ENCODE data around the gene NR2F1-AS1. TPM values are rescaled to one million over a fixed set of nuclear protein-coding genes. Genes with fewer than 3 reads are reported as not detected.

NR2F1-AS1 gene
- total RNA-seq, 1 donor: not detected

- no peaks in the 10 kb centered on the region for H3K9me3 ChIP-seq (ENCODE audit: low read depth, low read length)
- H3K27me3 ChIP-seq (ENCODE audit: insufficient read depth, low read length): peaks cover 82% of the 10 kb centered on the region
- no peak overlapping the region for H3K4me3 ChIP-seq (ENCODE audit: low read length)
- H3K4me1 ChIP-seq (ENCODE audit: insufficient read depth, low read length): peaks cover 20% of the 10 kb centered on the region
Measured at GRCh38 chr5:93587597-93588351, 6.8 kb upstream of the NR2F1-AS1 start.

- Histone ChIP-seq H3K4me3 (ENCODE audit: low read length) (no peak overlapping the region), H3K27me3 (ENCODE audit: insufficient read depth, low read length) (peaks cover 83% of the 10 kb centered on the region), H3K4me1 (ENCODE audit: insufficient read depth, low read length) (peaks cover 23% of the 10 kb centered on the region), H3K9me3 (ENCODE audit: low read depth, low read length) (no peaks in the 10 kb centered on the region)
Measured at GRCh38 chr5:93586736-93587596, 5.9 kb upstream of the NR2F1-AS1 start.

GRCh38 chr5:93585767-93586385, 4.9 kb upstream of the NR2F1-AS1 start:
- Histone ChIP-seq H3K9me3 (ENCODE audit: low read depth, low read length) (no peaks in the 10 kb centered on the region), H3K27me3 (ENCODE audit: insufficient read depth, low read length) (peaks cover 83% of the 10 kb centered on the region), H3K4me3 (ENCODE audit: low read length) (no peak overlapping the region), H3K4me1 (ENCODE audit: insufficient read depth, low read length) (peaks cover 32% of the 10 kb centered on the region)

GRCh38 chr5:93585041-93585766, 4.2 kb upstream of the NR2F1-AS1 start:
- H3K9me3 ChIP-seq (ENCODE audit: low read depth, low read length): no peaks in the 10 kb centered on the region
- peaks cover 83% of the 10 kb centered on the region for H3K27me3 ChIP-seq (ENCODE audit: insufficient read depth, low read length)
- peaks cover 39% of the 10 kb centered on the region for H3K4me1 ChIP-seq (ENCODE audit: insufficient read depth, low read length)
- H3K4me3 ChIP-seq (ENCODE audit: low read length): no peak overlapping the region

GRCh38 chr5:93584596-93585040, 3.6 kb upstream of the NR2F1-AS1 start:
- Histone ChIP-seq H3K4me1 (ENCODE audit: insufficient read depth, low read length) (peaks cover 45% of the 10 kb centered on the region), H3K4me3 (ENCODE audit: low read length) (no peak overlapping the region), H3K27me3 (ENCODE audit: insufficient read depth, low read length) (peaks cover 83% of the 10 kb centered on the region), H3K9me3 (ENCODE audit: low read depth, low read length) (no peaks in the 10 kb centered on the region)

GRCh38 chr5:93583768-93584595, 3.0 kb upstream of the NR2F1-AS1 start:
- Histone ChIP-seq H3K4me1 (ENCODE audit: insufficient read depth, low read length) (peaks cover 49% of the 10 kb centered on the region), H3K9me3 (ENCODE audit: low read depth, low read length) (no peaks in the 10 kb centered on the region), H3K27me3 (ENCODE audit: insufficient read depth, low read length) (peaks cover 80% of the 10 kb centered on the region), H3K4me3 (ENCODE audit: low read length) (no peak overlapping the region)

GRCh38 chr5:93583439-93583767, 2.4 kb upstream of the NR2F1-AS1 start:
- Histone ChIP-seq H3K4me3 (ENCODE audit: low read length) (no peak overlapping the region), H3K4me1 (ENCODE audit: insufficient read depth, low read length) (peaks cover 55% of the 10 kb centered on the region), H3K9me3 (ENCODE audit: low read depth, low read length) (no peaks in the 10 kb centered on the region), H3K27me3 (ENCODE audit: insufficient read depth, low read length) (peaks cover 81% of the 10 kb centered on the region)

- Histone ChIP-seq H3K9me3 (ENCODE audit: low read depth, low read length) (no peaks in the 10 kb centered on the region), H3K4me3 (ENCODE audit: low read length) (no peak within 1 kb of the TSS), H3K4me1 (ENCODE audit: insufficient read depth, low read length) (peaks cover 51% of the 10 kb centered on the region), H3K27me3 (ENCODE audit: insufficient read depth, low read length) (peaks cover 83% of the 10 kb centered on the region)
Measured at GRCh38 chr5:93582677-93583438, 1.8 kb upstream of the NR2F1-AS1 start, which contains the start of gene NR2F1. Gene NR2F1 (plus strand): TSS chr5:93583222. CDS start chr5:93585024, 1,802 bp downstream.

GRCh38 chr5:93582167-93582462, 1.1 kb upstream of the NR2F1-AS1 start:
- H3K9me3 ChIP-seq (ENCODE audit: low read depth, low read length): no peaks in the 10 kb centered on the region
- H3K4me1 ChIP-seq (ENCODE audit: insufficient read depth, low read length): peaks cover 51% of the 10 kb centered on the region
- peaks cover 83% of the 10 kb centered on the region for H3K27me3 ChIP-seq (ENCODE audit: insufficient read depth, low read length)
- no peak overlapping the region for H3K4me3 ChIP-seq (ENCODE audit: low read length)

GRCh38 chr5:93580063-93580926, 724 bp downstream of the NR2F1-AS1 start:
- Histone ChIP-seq H3K27me3 (ENCODE audit: insufficient read depth, low read length) (peaks cover 85% of the 10 kb centered on the region), H3K9me3 (ENCODE audit: low read depth, low read length) (no peaks in the 10 kb centered on the region), H3K4me1 (ENCODE audit: insufficient read depth, low read length) (peaks cover 50% of the 10 kb centered on the region), H3K4me3 (ENCODE audit: low read length) (no peak overlapping the region)

GRCh38 chr5:93579692-93580062, 1.3 kb downstream of the NR2F1-AS1 start:
- H3K27me3 ChIP-seq (ENCODE audit: insufficient read depth, low read length): peaks cover 89% of the 10 kb centered on the region
- no peaks in the 10 kb centered on the region for H3K9me3 ChIP-seq (ENCODE audit: low read depth, low read length)
- H3K4me1 ChIP-seq (ENCODE audit: insufficient read depth, low read length): peaks cover 47% of the 10 kb centered on the region
- no peak overlapping the region for H3K4me3 ChIP-seq (ENCODE audit: low read length)

GRCh38 chr5:93578813-93579691, 2.0 kb downstream of the NR2F1-AS1 start:
- no peak overlapping the region for H3K4me3 ChIP-seq (ENCODE audit: low read length)
- no peaks in the 10 kb centered on the region for H3K9me3 ChIP-seq (ENCODE audit: low read depth, low read length)
- peaks cover 95% of the 10 kb centered on the region for H3K27me3 ChIP-seq (ENCODE audit: insufficient read depth, low read length)
- H3K4me1 ChIP-seq (ENCODE audit: insufficient read depth, low read length): peaks cover 47% of the 10 kb centered on the region

Measured in mononuclear cell (primary cell).